ENCODE measurements around the gene EMC7.

- no peak for TF ChIP-seq CTCF (IDR thresholded peaks at IDR 0.05)
- no peak for TF ChIP-seq POLR2A (IDR thresholded peaks at IDR 0.05)
Measured at GRCh38 chr15:34111488-34111887, 9.8 kb upstream of the EMC7 start.

Measured in body of pancreas (tissue), 4 donors.